AG09319 (cell line): ENCODE results near the gene RPL36A.
A peak's percentile ranks its signal among the peaks of the same experiment; 100 is the strongest.

ENCODE experiments used
- DNase-seq: peaks from one replicate; pipeline ENCODE4 v3.0.0-alpha.2; 2010; ENCODE audit warnings: low read depth; ENCODE audit errors: extremely low read depth
- CTCF ChIP-seq: IDR thresholded peaks from 2 replicates; pipeline ENCODE4 v1.5.1; 2011; ENCODE audit warnings: low read depth, mild to moderate bottlenecking, inconsistent platforms, low read length, moderate library complexity

The RPL36A gene

DNA sequence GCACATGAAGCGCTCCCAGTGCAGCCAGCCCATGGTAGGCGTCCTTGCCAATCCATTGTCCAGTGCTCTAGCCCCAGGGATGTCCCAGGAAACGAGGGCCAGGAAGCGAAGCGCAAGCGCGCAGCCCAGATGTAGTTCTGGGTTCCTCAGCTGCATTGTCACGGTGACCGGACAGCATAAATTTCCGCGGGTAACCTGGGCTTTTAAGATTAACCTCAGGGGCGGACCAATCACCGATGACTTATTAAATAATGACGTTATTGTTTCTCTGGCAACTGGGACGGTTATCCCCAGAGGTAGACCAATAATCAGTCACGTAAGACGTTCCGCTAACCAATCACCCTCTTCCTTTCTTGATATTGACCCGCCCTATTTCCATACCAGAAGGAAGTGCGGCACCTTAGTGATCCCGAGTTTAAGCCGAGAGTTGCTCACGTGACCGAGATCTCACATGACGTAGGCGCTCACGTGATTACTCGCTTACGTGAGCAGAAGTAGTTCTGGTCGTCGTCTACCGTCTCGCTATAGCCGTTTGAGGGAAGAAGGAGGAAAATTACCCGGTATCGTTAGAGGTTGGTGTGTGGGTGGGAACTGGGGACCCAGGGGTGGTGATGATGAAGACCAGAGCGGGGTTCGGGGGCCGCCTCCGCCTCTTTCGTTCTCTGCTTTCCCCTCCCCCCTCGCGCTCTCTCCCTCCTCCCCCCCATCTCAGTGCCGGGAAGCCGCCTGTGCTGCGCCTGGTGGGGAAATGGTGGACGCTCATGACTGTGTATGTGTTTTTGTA lies 17.1 kb downstream of the RPL36A start, which contains the start of the genes GLA and HNRNPH2:
GLA (minus strand) TSS at position 178 of the 784 bp plus-strand sequence; CDS start at position 156, 22 bp downstream.
HNRNPH2 (plus strand) TSS at position 475 of the 784 bp plus-strand sequence. CDS start 3,767 bp downstream, outside the sequence.
- no peak for TF ChIP-seq CTCF
- DNase-seq, result peak; percentile 97

DNA sequence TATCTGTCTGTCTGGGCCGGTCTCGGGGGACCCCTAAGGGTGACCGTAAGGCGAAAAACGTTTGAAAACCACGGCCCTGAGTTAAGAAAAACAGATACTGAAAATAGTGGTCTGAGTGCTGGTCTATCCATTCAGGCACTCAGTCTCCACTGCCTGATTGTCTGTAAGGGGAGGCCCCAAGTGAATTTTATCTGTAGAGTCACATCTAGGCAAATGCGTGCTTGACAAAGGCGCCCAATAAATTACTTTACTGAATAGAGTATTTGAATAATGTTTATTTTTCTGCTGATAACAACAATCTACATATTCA lies 17.7 kb downstream of the RPL36A start:
- no peak for TF ChIP-seq CTCF
- no peak for DNase-seq

DNA sequence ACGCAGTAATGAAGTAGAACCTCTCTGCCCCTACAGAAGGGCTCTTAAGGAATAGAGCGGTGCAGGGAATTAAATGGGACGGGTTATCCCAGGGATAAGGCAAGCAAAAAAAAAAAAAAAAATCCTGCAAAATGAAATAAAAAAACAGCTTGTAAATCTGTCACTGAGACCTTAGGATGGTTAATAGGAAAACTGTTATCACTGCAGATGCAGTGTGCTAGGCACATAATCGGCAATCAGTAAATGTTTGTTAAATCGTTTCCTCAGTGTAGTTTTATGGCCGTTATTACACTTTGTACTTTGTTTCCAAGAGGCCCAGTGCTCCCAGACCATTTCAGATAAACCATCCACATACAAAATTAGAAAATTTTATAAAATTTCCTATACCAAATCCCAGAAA lies 18.2 kb downstream of the RPL36A start:
- TF ChIP-seq CTCF, result no peak
- no peak for DNase-seq

GRCh38 chrX:101410461-101410860 lies 19.6 kb downstream of the RPL36A start:
- TF ChIP-seq CTCF, result no peak
- no peak for DNase-seq

DNA sequence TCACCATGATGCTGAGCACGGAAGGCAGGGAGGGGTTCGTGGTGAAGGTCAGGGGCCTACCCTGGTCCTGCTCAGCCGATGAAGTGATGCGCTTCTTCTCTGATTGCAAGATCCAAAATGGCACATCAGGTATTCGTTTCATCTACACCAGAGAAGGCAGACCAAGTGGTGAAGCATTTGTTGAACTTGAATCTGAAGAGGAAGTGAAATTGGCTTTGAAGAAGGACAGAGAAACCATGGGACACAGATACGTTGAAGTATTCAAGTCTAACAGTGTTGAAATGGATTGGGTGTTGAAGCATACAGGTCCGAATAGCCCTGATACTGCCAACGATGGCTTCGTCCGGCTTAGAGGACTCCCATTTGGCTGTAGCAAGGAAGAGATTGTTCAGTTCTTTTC lies 21.2 kb downstream of the RPL36A start:
- TF ChIP-seq CTCF, result no peak
- DNase-seq, result no peak

- DNase-seq, result peak; percentile 59
- TF ChIP-seq CTCF, result peak; percentile 76
Observed at GRCh38 chrX:101415180-101416145, 24.7 kb downstream of the RPL36A start.

- no peak for TF ChIP-seq CTCF
- DNase-seq, result no peak
Observed at GRCh38 chrX:101416691-101417090, 25.9 kb downstream of the RPL36A start.
